LNCaP clone FGC (cell line): ENCODE data around the gene ITGAX.

Experiments
- DNase-seq: peaks from one replicate; pipeline ENCODE4 v3.0.0-alpha.2; 2011; ENCODE audit warnings: low read depth
- H3K4me3 ChIP-seq: 2 replicates; pipeline ENCODE4 v1.5.1; 2011; ENCODE audit warnings: mild to moderate bottlenecking, low read depth, low read length, control low read depth
- TF ChIP-seq, protein P1 (sequence below): IDR thresholded peaks from 2 replicates; pipeline ENCODE4 v1.5.1; 2012; ENCODE audit warnings: mild to moderate bottlenecking; ENCODE audit not compliant: control insufficient read depth, insufficient read depth; ENCODE audit errors: extremely low read depth

The ITGAX gene

GRCh38 chr16:31428638-31429247 is 73.8 kb downstream of the ITGAX start:
- H3K4me3 ChIP-seq = no peak overlapping the region
- TF ChIP-seq, protein P1, sequence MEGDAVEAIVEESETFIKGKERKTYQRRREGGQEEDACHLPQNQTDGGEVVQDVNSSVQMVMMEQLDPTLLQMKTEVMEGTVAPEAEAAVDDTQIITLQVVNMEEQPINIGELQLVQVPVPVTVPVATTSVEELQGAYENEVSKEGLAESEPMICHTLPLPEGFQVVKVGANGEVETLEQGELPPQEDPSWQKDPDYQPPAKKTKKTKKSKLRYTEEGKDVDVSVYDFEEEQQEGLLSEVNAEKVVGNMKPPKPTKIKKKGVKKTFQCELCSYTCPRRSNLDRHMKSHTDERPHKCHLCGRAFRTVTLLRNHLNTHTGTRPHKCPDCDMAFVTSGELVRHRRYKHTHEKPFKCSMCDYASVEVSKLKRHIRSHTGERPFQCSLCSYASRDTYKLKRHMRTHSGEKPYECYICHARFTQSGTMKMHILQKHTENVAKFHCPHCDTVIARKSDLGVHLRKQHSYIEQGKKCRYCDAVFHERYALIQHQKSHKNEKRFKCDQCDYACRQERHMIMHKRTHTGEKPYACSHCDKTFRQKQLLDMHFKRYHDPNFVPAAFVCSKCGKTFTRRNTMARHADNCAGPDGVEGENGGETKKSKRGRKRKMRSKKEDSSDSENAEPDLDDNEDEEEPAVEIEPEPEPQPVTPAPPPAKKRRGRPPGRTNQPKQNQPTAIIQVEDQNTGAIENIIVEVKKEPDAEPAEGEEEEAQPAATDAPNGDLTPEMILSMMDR = no peak
- DNase-seq = no peak

DNA sequence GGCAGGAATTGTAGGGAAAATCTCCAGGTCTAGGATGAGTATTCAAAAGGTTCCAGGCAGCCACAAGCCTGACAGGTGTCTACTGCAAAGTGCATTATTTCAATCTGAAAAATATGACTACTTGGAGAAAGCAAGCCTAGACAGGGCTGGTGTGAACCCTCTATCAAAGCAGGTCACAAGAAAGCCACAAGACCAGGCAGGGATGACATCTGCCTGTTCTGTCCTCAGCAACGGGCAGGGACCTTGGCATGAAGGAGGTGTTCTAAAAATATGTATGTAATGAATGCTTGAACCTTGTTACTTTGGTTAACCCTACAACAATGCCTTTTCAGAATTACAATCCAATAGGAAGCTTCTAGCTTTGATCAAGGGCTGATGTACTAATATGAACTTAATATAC is 74.3 kb downstream of the ITGAX start:
- DNase-seq = no peak
- TF ChIP-seq, protein P1 = no peak
- no peak overlapping the region for H3K4me3 ChIP-seq

DNA sequence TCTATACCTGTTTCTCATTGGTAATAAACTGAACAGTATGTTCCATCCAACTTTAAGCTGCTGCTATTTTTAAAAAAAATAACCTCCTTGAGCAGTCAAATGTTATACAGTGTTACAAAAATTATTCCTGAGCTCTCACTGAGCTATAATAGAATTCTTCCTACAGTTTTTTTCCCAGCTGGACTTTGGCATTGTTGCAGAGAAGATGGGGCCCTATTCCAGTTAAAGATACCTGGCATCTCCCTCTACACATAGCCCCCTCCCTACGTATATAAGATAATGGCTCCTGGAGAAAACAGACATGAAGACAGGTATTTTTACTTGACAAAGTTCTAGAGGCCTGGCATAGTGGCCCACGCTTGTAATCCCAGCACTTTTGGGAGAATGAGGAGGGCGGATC is 74.8 kb downstream of the ITGAX start:
- TF ChIP-seq, protein P1 = no peak
- H3K4me3 ChIP-seq = no peak overlapping the region
- no peak for DNase-seq

DNA sequence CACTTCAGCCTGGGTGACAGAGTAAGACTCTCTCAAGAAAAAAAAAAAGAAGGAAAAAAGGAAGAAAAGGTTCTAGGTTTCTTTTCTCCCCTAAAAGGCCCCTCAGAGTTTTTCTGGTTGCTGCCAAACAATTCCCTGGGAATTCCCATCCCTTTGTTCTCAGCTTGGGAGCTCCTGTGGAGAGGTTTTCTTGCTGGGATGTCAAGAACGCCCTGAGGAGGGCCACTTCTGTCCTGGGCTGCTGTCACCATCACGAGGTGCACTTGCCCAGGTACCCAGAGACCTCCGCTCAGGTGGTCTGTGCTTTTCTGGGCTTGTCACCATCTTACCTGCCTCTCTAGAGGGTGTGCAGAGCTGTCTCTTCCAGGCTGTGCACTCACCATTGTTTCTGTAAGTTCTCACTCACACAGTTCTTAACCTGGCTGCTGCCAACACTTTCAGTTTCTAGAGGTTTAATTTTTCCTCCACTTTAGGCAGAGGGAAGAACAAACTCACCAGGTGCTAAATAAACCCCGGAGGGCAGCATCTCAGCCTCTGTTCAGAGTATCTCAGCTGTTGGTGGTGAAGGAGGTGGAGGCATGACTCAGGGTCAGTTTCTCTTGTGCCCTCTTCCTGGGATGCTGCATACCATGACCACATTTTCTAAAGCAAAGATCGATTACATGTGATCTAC is 75.5 kb downstream of the ITGAX start:
- DNase-seq = no peak
- TF ChIP-seq, protein P1 = no peak
- H3K4me3 ChIP-seq = no peak overlapping the region
